HEK293 (cell line): ENCODE data around the gene FILIP1.

Source experiments
- CTCF ChIA-PET: fragments of 350-600 bp; formaldehyde crosslinking; extraction: SDS; loops from one replicate; lab custom pipeline; 2021; ENCODE audit warnings: antibody characterized with exemption; lab: Yijun Ruan, JAX
- POLR2A ChIA-PET: fragments of 300-600 bp; formaldehyde crosslinking; extraction: SDS; loops from one replicate; lab custom pipeline; 2020; ENCODE audit warnings: antibody characterized with exemption, inconsistent platforms; lab: Yijun Ruan, JAX
- H3K27ac ChIP-seq: fragments of 200-500 bp; sonication (Bioruptor generic); 2 replicates; pipeline ENCODE4 v1.5.1; 2014; ENCODE audit warnings: low read depth, low read length, control low read depth, inconsistent platforms; ENCODE audit errors: extremely low read depth
- H3K36me3 ChIP-seq, 2 experiments: fragments of 200-500 bp in 1 of 2; sonication (Bioruptor generic) in 1 of 2; 1 replicate in 1 of 2; 2 replicates in 1 of 2; pipeline ENCODE4 v1.5.1; 2014 to 2017; ENCODE audit warnings: inconsistent platforms in 2 of 2, low read length in 2 of 2; ENCODE audit not compliant: control insufficient read depth in 2 of 2, insufficient read depth in 1 of 2
- H3K4me1 ChIP-seq: fragments of 200-500 bp; sonication (Bioruptor generic); 2 replicates; pipeline ENCODE4 v1.5.1; 2014; ENCODE audit warnings: mild to moderate bottlenecking, low read length, inconsistent platforms; ENCODE audit not compliant: control insufficient read depth, insufficient read depth
- H3K4me3 ChIP-seq: 2 replicates; pipeline ENCODE4 v1.5.1; 2011; ENCODE audit warnings: low read depth, mild to moderate bottlenecking, control low read depth, low read length, moderate library complexity
- H3K9me3 ChIP-seq: fragments of 200-500 bp; sonication (Bioruptor generic); 2 replicates; pipeline ENCODE4 v1.5.1; 2014; ENCODE audit warnings: low read depth, low read length, inconsistent platforms; ENCODE audit not compliant: control insufficient read depth, insufficient read depth
- KLF10 ChIP-seq: fragments of 450-650 bp; IDR thresholded peaks from 2 replicates; pipeline ENCODE4 v1.5.1; 2018; ENCODE audit warnings: missing biosample characterization, mild to moderate bottlenecking, missing genetic modification characterization
- KLF8 ChIP-seq: fragments of 450-650 bp; formaldehyde crosslinking; IDR thresholded peaks from 2 replicates; pipeline ENCODE4 v1.5.1; 2016; ENCODE audit warnings: missing biosample characterization, missing genetic modification characterization
- MZF1 ChIP-seq: fragments of 450-650 bp; formaldehyde crosslinking; IDR thresholded peaks from 2 replicates; pipeline ENCODE4 v1.5.1; 2017; ENCODE audit warnings: missing biosample characterization, missing genetic modification characterization, borderline replicate concordance
- SALL2 ChIP-seq: fragments of 450-650 bp; formaldehyde crosslinking; IDR thresholded peaks from 2 replicates; pipeline ENCODE4 v1.5.0; 2017; ENCODE audit warnings: missing biosample characterization, mild to moderate bottlenecking, missing genetic modification characterization, borderline replicate concordance
- SP2 ChIP-seq: fragments of 450-650 bp; formaldehyde crosslinking; IDR thresholded peaks from 2 replicates; pipeline ENCODE4 v1.5.1; 2016; ENCODE audit warnings: missing biosample characterization, missing genetic modification characterization
- YY2 ChIP-seq: fragments of 450-650 bp; formaldehyde crosslinking; IDR thresholded peaks from 2 replicates; pipeline ENCODE4 v1.5.1; 2016; ENCODE audit warnings: missing biosample characterization, missing genetic modification characterization
- ZBTB44 ChIP-seq: fragments of 450-650 bp; IDR thresholded peaks from 2 replicates; pipeline ENCODE4 v1.5.1; 2018; ENCODE audit warnings: missing biosample characterization, mild to moderate bottlenecking, missing genetic modification characterization
- ZBTB8A ChIP-seq: fragments of 450-650 bp; formaldehyde crosslinking; IDR thresholded peaks from 2 replicates; pipeline ENCODE4 v1.5.1; 2016; ENCODE audit warnings: missing biosample characterization, missing genetic modification characterization
- ZFP41 ChIP-seq: fragments of 450-650 bp; formaldehyde crosslinking; IDR thresholded peaks from 2 replicates; pipeline ENCODE4 v1.5.1; 2016; ENCODE audit warnings: missing biosample characterization, missing genetic modification characterization, borderline replicate concordance
- ZIC2 ChIP-seq: fragments of 450-650 bp; formaldehyde crosslinking; IDR thresholded peaks from 2 replicates; pipeline ENCODE4 v1.5.1; 2016; ENCODE audit warnings: missing biosample characterization, missing genetic modification characterization
- ZNF292 ChIP-seq: fragments of 450-650 bp; formaldehyde crosslinking; IDR thresholded peaks from 2 replicates; pipeline ENCODE4 v1.5.1; 2016; ENCODE audit warnings: low read depth, missing biosample characterization, missing genetic modification characterization, borderline replicate concordance
- ZNF350 ChIP-seq: fragments of 450-650 bp; formaldehyde crosslinking; IDR thresholded peaks from 2 replicates; pipeline ENCODE4 v1.5.0; 2017; ENCODE audit warnings: missing biosample characterization, mild to moderate bottlenecking, missing genetic modification characterization
- ZNF366 ChIP-seq: fragments of 450-650 bp; formaldehyde crosslinking; conservative IDR thresholded peaks from 2 replicates; pipeline ENCODE4 v1.5.1; 2016; ENCODE audit warnings: missing biosample characterization, missing genetic modification characterization
- ZNF449 ChIP-seq: fragments of 450-650 bp; formaldehyde crosslinking; IDR thresholded peaks from 2 replicates; pipeline ENCODE4 v1.5.1; 2017; ENCODE audit warnings: missing biosample characterization, mild to moderate bottlenecking, missing genetic modification characterization, moderate library complexity
- ZNF610 ChIP-seq: fragments of 450-650 bp; formaldehyde crosslinking; IDR thresholded peaks from 2 replicates; pipeline ENCODE4 v1.5.1; 2016; ENCODE audit warnings: missing biosample characterization, missing genetic modification characterization, borderline replicate concordance
- ZNF623 ChIP-seq: fragments of 450-650 bp; formaldehyde crosslinking; IDR thresholded peaks from 2 replicates; pipeline ENCODE4 v1.5.1; 2016; ENCODE audit warnings: missing biosample characterization, missing genetic modification characterization
- ZNF626 ChIP-seq: fragments of 450-650 bp; sonication (Bioruptor Pico); formaldehyde crosslinking; IDR thresholded peaks from 2 replicates; pipeline ENCODE4 v1.5.1; 2018; ENCODE audit warnings: missing biosample characterization, missing genetic modification characterization, inconsistent platforms
- ZNF658 ChIP-seq: fragments of 450-650 bp; formaldehyde crosslinking; IDR thresholded peaks from 2 replicates; pipeline ENCODE4; 2016; ENCODE audit warnings: missing biosample characterization, missing genetic modification characterization
- ZNF660 ChIP-seq: fragments of 450-650 bp; IDR thresholded peaks from 2 replicates; pipeline ENCODE4 v1.5.1; 2018; ENCODE audit warnings: missing biosample characterization, mild to moderate bottlenecking, missing genetic modification characterization
- ZNF768 ChIP-seq: fragments of 450-650 bp; formaldehyde crosslinking; IDR thresholded peaks from 2 replicates; pipeline ENCODE4 v1.5.1; 2018; ENCODE audit warnings: missing biosample characterization, mild to moderate bottlenecking, missing genetic modification characterization
- ZNF776 ChIP-seq: fragments of 450-650 bp; formaldehyde crosslinking; IDR thresholded peaks from 2 replicates; pipeline ENCODE4 v1.5.0; 2017; ENCODE audit warnings: missing biosample characterization, missing genetic modification characterization, borderline replicate concordance
- ZSCAN16 ChIP-seq: fragments of 450-650 bp; formaldehyde crosslinking; IDR thresholded peaks from 2 replicates; pipeline ENCODE4 v1.5.1; 2016; ENCODE audit warnings: missing biosample characterization, missing genetic modification characterization
- TF ChIP-seq, protein P1 (sequence below): fragments of 450-650 bp; formaldehyde crosslinking; IDR thresholded peaks from 2 replicates; pipeline ENCODE4 v1.5.1; 2016; ENCODE audit warnings: missing biosample characterization, missing genetic modification characterization
- TF ChIP-seq, protein P2 (sequence below): fragments of 450-650 bp; formaldehyde crosslinking; IDR thresholded peaks from 2 replicates; pipeline ENCODE4 v1.5.1; 2017; ENCODE audit warnings: missing biosample characterization, missing genetic modification characterization

The FILIP1 gene

DNA sequence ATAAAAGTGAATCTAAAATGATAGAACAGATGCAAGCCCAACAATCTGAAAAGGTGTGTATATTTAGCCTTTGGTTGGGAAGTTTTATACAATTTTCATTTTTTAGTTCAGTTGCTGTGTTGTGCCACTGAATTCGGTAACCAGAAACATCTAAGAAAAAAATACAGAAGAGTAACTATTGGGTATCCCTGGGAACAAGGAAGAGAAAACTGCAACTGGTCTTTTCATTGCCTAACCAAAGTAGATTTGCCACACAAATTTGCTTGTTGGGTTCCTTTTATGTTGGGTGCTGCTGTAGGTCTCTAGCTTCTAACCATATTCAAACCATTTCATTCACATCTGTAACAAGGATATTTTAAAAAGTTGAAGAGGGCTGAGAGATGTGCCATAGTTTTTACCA lies 206.2 kb downstream of the FILIP1 start (continued):
- no peak for TF ChIP-seq ZNF350 (tag by site-specific recombination)
- no peak for TF ChIP-seq ZNF366 (tag by site-specific recombination)
- TF ChIP-seq, all 188 proteins: peak for 0

DNA sequence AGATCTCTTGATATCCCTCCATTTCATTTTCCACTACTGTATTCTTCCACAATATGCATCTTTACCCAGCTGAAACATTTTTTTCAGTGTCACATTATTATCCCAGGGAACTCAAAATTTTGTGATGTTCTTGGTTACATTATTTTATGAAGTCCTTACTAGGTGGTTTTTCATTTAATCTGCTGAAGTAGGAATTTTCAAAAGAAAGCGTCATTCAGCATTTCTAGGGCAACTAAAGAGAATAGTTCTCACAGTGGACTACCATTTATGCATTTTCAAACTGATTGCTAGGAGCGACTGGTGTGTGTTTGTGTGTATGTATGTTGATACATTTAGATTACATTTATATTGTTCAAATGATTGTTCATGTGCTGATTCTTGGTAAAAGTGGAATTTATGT lies 206.6 kb downstream of the FILIP1 start:
- no peak overlapping the region for H3K4me3 ChIP-seq
- CTCF ChIA-PET, result interaction anchor here (0.6 to 1.8 kb wide), 2 partner anchors 11 to 240 kb away, joined by 3 to 4 read pairs; no protein-coding TSS in a partner anchor
- TF ChIP-seq KLF8 (tag by site-specific recombination), result no peak
- TF ChIP-seq SP2 (tag by site-specific recombination), result no peak
- no peak for TF ChIP-seq ZSCAN16
- TF ChIP-seq ZNF658, result no peak
- TF ChIP-seq ZNF626 (tag by site-specific recombination), result no peak
- TF ChIP-seq ZNF623 (tag by site-specific recombination), result no peak
- TF ChIP-seq ZNF292 (tag by site-specific recombination), result no peak
- TF ChIP-seq YY2 (tag by site-specific recombination), result no peak
- TF ChIP-seq ZNF768 (tag by site-specific recombination), result no peak
- TF ChIP-seq, all 188 proteins: peak for 0

DNA sequence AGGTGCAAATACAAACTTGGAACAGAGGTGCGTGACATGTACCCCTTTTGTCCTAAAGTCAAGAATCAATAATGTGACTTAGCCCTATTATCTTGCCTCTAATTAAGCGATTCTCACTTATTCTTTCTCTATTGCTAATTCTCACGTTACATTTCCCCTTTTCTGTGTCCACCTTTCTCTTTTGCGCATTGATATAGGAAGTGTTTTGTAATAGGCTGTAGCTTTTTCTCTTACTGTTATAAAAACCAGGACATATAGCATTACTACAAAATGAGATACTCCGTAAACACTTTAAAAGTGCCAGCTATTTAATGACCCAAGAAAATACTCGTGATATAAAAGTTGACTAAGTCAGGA lies 208.3 kb downstream of the FILIP1 start:
- POLR2A ChIA-PET, result interaction anchor here (0.6 to 2.1 kb wide), 17 partner anchors 10 to 1773 kb away, joined by 3 to 12 read pairs (median 4); partner anchors contain the start of gene COX7A2
- Histone ChIP-seq H3K9me3 (no peaks in the 10 kb centered on the region), H3K4me1 (peaks cover 6% of the 10 kb centered on the region; the same call in 1 of the 2 replicates), H3K4me3 (peak overlapping the region; percentile 97), H3K36me3 (no peaks in the 10 kb centered on the region), H3K27ac (peak overlapping the region; percentile 64)
- CTCF ChIA-PET, result interaction anchor here (0.7 to 2.3 kb wide), 7 partner anchors 12 to 244 kb away, joined by 3 to 23 read pairs (median 4); no protein-coding TSS in a partner anchor
- no peak for TF ChIP-seq ZIC2 (tag by site-specific recombination)
- TF ChIP-seq ZBTB44 (tag by site-specific recombination), result no peak
- TF ChIP-seq SALL2 (tag by site-specific recombination), result no peak
- TF ChIP-seq ZNF449 (tag by site-specific recombination), result no peak; the same call in 1 of the 2 replicates
- no peak for TF ChIP-seq ZFP41
- no peak for TF ChIP-seq ZNF610 (tag by site-specific recombination)
- TF ChIP-seq MZF1 (tag by site-specific recombination), result peak; percentile 4; the same call in 1 of the 2 replicates
- TF ChIP-seq, protein P1, sequence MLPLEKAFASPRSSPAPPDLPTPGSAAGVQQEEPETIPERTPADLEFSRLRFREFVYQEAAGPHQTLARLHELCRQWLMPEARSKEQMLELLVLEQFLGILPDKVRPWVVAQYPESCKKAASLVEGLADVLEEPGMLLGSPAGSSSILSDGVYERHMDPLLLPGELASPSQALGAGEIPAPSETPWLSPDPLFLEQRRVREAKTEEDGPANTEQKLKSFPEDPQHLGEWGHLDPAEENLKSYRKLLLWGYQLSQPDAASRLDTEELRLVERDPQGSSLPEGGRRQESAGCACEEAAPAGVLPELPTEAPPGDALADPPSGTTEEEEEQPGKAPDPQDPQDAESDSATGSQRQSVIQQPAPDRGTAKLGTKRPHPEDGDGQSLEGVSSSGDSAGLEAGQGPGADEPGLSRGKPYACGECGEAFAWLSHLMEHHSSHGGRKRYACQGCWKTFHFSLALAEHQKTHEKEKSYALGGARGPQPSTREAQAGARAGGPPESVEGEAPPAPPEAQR (tag by site-specific recombination), result peak; percentile 27; the same call in 1 of the 2 replicates
- no peak for TF ChIP-seq ZBTB8A
- 0 out of 2 replicates have a peak, but pooled peaks have one; percentile 24 for TF ChIP-seq ZNF660 (tag by site-specific recombination)
- TF ChIP-seq ZNF776 (tag by site-specific recombination), result no peak
- TF ChIP-seq, protein P2, sequence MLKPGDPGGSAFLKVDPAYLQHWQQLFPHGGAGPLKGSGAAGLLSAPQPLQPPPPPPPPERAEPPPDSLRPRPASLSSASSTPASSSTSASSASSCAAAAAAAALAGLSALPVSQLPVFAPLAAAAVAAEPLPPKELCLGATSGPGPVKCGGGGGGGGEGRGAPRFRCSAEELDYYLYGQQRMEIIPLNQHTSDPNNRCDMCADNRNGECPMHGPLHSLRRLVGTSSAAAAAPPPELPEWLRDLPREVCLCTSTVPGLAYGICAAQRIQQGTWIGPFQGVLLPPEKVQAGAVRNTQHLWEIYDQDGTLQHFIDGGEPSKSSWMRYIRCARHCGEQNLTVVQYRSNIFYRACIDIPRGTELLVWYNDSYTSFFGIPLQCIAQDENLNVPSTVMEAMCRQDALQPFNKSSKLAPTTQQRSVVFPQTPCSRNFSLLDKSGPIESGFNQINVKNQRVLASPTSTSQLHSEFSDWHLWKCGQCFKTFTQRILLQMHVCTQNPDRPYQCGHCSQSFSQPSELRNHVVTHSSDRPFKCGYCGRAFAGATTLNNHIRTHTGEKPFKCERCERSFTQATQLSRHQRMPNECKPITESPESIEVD (tag by site-specific recombination), result peak; percentile 61; the same call in 1 of the 2 replicates
- 0 out of 2 replicates have a peak, but pooled peaks have one; percentile 28 for TF ChIP-seq KLF10 (tag by site-specific recombination)

More for the DNA sequence above, 206.6 kb downstream of the FILIP1 start:
- Histone ChIP-seq H3K4me1 (no peaks in the 10 kb centered on the region), H3K36me3 (no peaks in the 10 kb centered on the region), H3K27ac (no peak overlapping the region), H3K9me3 (no peaks in the 10 kb centered on the region)
- POLR2A ChIA-PET, result no interaction called here
